ENCODE data around the gene FBXW8. TPM values are rescaled to one million over a fixed set of nuclear protein-coding genes. Genes with fewer than 3 reads are reported as not detected.

Gene FBXW8, protein sequence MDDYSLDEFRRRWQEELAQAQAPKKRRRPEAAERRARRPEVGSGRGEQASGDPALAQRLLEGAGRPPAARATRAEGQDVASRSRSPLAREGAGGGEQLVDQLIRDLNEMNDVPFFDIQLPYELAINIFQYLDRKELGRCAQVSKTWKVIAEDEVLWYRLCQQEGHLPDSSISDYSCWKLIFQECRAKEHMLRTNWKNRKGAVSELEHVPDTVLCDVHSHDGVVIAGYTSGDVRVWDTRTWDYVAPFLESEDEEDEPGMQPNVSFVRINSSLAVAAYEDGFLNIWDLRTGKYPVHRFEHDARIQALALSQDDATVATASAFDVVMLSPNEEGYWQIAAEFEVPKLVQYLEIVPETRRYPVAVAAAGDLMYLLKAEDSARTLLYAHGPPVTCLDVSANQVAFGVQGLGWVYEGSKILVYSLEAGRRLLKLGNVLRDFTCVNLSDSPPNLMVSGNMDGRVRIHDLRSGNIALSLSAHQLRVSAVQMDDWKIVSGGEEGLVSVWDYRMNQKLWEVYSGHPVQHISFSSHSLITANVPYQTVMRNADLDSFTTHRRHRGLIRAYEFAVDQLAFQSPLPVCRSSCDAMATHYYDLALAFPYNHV
- 32.1 and 33.6 TPM in 2 replicates for total RNA-seq
- long read RNA-seq, full-length matches to known transcripts: 12 of 23 reads
- long read RNA-seq, partial matches to known transcripts: 2 of 23 reads
- long read RNA-seq, other reads (novel, unspliced or antisense): 9 of 23 reads

DNA sequence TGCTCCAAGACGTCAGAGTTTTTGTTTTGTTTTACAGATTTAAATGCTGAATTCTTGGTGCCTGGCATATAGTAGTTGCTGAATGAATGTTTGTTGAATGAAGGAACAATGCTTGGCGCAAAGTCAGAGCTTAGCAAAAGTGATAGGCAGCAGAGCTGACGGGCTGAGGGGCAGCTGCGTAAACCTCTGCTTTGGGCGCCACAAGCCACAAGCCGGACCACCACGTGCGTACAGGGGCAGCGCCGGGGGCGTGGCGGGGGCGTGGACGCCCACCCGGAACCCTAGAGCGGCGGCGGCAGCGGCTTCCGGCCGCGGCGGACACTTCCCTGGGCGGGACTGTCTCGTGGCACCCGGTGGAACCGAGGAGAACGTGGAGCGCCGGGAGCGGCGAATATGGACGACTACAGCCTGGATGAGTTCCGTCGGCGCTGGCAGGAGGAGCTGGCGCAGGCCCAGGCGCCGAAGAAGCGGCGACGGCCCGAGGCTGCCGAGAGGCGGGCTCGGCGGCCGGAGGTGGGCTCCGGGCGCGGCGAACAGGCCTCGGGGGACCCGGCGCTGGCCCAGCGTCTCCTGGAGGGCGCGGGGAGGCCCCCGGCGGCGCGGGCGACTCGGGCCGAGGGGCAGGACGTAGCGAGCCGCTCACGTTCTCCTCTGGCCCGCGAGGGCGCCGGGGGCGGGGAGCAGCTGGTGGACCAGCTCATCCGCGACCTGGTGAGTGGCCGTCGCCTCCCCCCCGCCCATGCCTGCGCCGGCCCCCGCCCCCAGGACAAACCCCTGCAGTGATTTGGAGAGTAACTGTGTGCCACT lies at the start of gene FBXW8:
Gene FBXW8 (plus strand): TSS at position 306 of the 807 bp plus-strand sequence. CDS start 88 bp downstream, at position 394.
- peak; percentile 91 for DNase-seq (ENCODE audit: extremely low spot score, unreplicated experiment)
- Mint-ChIP-seq H3K9me3 (ENCODE audit: unreplicated experiment) (no peaks in the 10 kb centered on the region), H3K4me1 (ENCODE audit: unreplicated experiment) (peaks cover 26% of the 10 kb centered on the region), H3K27me3 (ENCODE audit: unreplicated experiment) (peaks cover 19% of the 10 kb centered on the region), H3K4me3 (ENCODE audit: unreplicated experiment) (peak within 1 kb of the TSS; percentile 87), H3K36me3 (ENCODE audit: unreplicated experiment) (peaks cover 4% of the 10 kb centered on the region), H3K27ac (ENCODE audit: unreplicated experiment) (peak within 1 kb of the TSS; percentile 75)
- TF ChIP-seq, protein P1, sequence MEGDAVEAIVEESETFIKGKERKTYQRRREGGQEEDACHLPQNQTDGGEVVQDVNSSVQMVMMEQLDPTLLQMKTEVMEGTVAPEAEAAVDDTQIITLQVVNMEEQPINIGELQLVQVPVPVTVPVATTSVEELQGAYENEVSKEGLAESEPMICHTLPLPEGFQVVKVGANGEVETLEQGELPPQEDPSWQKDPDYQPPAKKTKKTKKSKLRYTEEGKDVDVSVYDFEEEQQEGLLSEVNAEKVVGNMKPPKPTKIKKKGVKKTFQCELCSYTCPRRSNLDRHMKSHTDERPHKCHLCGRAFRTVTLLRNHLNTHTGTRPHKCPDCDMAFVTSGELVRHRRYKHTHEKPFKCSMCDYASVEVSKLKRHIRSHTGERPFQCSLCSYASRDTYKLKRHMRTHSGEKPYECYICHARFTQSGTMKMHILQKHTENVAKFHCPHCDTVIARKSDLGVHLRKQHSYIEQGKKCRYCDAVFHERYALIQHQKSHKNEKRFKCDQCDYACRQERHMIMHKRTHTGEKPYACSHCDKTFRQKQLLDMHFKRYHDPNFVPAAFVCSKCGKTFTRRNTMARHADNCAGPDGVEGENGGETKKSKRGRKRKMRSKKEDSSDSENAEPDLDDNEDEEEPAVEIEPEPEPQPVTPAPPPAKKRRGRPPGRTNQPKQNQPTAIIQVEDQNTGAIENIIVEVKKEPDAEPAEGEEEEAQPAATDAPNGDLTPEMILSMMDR (IDR thresholded peaks at IDR 0.05): no peak

DNA sequence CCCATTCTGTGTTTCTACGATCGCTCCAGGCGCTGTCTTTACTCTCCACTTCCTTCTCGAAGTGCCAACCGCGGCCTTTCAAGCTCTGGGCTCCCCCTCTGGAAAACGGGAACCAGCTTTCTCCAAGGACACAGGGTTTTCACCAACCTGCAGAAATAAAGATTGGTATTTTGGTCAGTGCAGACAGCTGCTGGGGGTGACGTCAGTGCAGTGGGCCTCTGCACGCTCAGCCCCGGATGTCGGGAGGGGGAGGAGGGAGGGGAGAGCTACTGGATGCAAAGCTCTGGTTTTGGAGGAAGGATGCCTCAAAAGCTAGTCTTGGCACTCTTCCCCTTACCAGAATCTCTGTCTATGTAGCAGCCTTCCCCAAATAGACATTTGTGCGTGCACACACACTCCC lies 49.4 kb upstream of the FBXW8 start:
- H3K27me3 Mint-ChIP-seq (ENCODE audit: unreplicated experiment): peaks cover 27% of the 10 kb centered on the region
- TF ChIP-seq, protein P1 (IDR thresholded peaks at IDR 0.05): no peak
- H3K9me3 Mint-ChIP-seq (ENCODE audit: unreplicated experiment): no peaks in the 10 kb centered on the region
- H3K27ac Mint-ChIP-seq (ENCODE audit: unreplicated experiment): no peak overlapping the region
- H3K4me3 Mint-ChIP-seq (ENCODE audit: unreplicated experiment): no peak overlapping the region
- no peak for DNase-seq (ENCODE audit: extremely low spot score, unreplicated experiment)
- no peaks in the 10 kb centered on the region for H3K36me3 Mint-ChIP-seq (ENCODE audit: unreplicated experiment)
- H3K4me1 Mint-ChIP-seq (ENCODE audit: unreplicated experiment): peaks cover 14% of the 10 kb centered on the region

DNA sequence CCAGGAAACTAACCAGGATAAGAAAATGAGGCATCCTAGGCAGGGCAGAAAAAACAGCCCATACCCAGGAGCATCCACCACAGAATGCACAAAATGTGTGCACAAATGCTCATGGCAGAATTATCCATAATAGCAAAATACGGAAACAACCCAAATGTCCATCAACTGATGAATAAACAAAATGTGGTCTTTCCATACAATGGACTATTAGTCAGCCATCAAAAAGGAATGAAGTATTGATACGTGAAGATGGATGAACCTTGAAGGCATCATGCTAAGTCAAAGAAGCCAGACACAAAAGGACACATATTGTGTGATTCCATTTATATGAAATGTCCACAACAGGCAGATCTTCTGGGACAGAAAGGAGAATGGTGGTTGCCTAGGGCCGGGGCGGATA lies 48.6 kb upstream of the FBXW8 start:
- peaks cover 26% of the 10 kb centered on the region for H3K27me3 Mint-ChIP-seq (ENCODE audit: unreplicated experiment)
- TF ChIP-seq, protein P1 (IDR thresholded peaks at IDR 0.05): no peak
- no peak for DNase-seq (ENCODE audit: extremely low spot score, unreplicated experiment)
- no peak overlapping the region for H3K27ac Mint-ChIP-seq (ENCODE audit: unreplicated experiment)
- H3K4me3 Mint-ChIP-seq (ENCODE audit: unreplicated experiment): no peak overlapping the region
- no peaks in the 10 kb centered on the region for H3K36me3 Mint-ChIP-seq (ENCODE audit: unreplicated experiment)
- peaks cover 14% of the 10 kb centered on the region for H3K4me1 Mint-ChIP-seq (ENCODE audit: unreplicated experiment)
- no peaks in the 10 kb centered on the region for H3K9me3 Mint-ChIP-seq (ENCODE audit: unreplicated experiment)

DNA sequence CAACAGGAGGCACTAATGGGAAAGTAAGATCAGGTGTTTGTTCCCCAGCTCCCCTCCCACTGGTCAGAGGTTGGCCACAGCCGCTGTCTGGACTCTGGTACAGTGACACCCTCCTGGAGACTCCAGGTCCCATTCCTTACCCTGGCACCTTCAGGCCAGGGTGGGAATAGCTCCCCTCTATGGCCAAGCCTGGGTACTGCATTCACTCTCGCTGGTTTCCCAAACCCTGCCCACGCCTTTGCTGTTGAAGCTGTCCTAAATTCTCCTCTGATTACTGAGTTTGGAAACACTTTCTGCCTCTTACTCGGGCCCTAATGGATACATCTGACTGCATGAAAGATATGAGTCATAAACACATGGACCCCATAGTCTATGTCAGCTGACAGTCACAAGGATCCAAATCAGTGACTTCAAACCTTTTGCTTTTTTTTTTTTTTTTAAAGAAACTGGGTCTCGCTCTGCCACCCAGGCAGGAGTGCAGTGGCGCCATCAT lies 47.4 kb upstream of the FBXW8 start:
- no peaks in the 10 kb centered on the region for H3K9me3 Mint-ChIP-seq (ENCODE audit: unreplicated experiment)
- no peak overlapping the region for H3K4me3 Mint-ChIP-seq (ENCODE audit: unreplicated experiment)
- DNase-seq (ENCODE audit: extremely low spot score, unreplicated experiment): no peak
- no peaks in the 10 kb centered on the region for H3K36me3 Mint-ChIP-seq (ENCODE audit: unreplicated experiment)
- H3K27ac Mint-ChIP-seq (ENCODE audit: unreplicated experiment): no peak overlapping the region
- TF ChIP-seq, protein P1 (IDR thresholded peaks at IDR 0.05): peak; percentile 43
- H3K4me1 Mint-ChIP-seq (ENCODE audit: unreplicated experiment): peaks cover 14% of the 10 kb centered on the region
- H3K27me3 Mint-ChIP-seq (ENCODE audit: unreplicated experiment): peaks cover 16% of the 10 kb centered on the region
